Stimulated activated CD4-positive, alpha-beta T cell treated with anti-CD3 and anti-CD28 coated beads, Interleukin-12 subunit alpha, Interleukin-12 subunit beta, amount 100 ng/mL, for 4 hours (primary cell): Measurements from ENCODE around the gene DYNC1LI1.
"Not testable (repeated sequence)": the region's sequence is repeated elsewhere in the genome, so short reads cannot be mapped to it uniquely, and the experiment has no call there.

Source experiments
- DNase-seq: peaks from one replicate; pipeline ENCODE4 v3.0.0-alpha.2; 2020

DYNC1LI1 gene

DNA sequence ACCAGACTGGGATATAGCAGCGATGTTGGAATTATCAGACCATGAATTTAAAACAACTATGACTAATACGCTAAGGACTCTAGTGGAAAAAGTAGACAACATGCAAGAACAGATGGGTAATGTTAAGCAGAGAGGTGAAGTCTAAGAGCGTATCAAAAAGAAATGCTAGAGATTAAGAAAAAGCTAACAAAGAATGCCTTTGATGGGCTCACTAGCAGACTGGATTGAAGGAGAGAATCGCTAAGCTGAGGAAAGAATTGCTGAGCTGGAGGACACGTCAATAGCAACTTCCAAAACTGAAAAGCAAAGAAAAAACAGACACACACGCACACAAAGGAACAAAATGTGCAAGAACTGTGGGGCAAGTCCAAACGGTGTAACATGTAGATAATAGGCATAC is 48.0 kb downstream of the DYNC1LI1 start:
- no peak for DNase-seq

DNA sequence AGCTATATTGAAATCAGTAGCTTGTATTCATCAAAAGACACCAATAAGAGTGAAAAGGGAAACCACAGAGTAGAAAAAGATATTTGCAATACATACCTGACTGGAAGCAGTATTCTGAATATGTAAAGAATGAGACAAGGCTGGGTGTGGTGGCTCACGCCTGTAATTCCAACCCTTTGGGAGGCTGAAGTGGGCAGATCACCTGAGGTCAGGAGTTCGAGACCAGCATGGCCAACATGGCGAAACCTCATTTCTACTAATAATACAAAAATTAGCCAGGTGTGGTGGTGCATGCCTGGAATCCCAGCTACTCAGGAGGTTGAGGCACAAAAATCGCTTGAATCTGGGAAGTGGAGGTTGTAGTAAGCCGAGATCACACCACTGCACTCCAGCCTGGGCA is 51.7 kb downstream of the DYNC1LI1 start:
- not testable (repeated sequence) for DNase-seq

DNA sequence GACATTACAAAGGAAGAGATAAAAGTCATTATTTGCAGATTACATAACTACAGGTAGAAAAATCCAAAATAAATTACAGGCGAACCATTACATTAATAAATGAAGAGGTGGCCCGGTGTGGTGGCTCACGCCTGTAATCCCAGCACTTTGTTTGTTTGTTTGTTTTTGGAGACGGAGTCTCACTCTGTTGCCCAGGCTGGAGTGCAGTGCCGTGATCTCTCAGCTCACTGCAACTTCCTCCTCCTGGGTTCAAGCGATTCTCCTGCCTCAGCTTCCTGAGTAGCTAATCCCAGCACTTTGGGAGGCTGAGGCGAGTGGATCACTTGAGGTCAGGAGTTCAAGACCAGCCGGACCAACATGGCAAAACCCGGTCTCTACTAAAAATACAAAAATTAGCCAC is 53.9 kb downstream of the DYNC1LI1 start:
- DNase-seq = not testable (repeated sequence)

DNA sequence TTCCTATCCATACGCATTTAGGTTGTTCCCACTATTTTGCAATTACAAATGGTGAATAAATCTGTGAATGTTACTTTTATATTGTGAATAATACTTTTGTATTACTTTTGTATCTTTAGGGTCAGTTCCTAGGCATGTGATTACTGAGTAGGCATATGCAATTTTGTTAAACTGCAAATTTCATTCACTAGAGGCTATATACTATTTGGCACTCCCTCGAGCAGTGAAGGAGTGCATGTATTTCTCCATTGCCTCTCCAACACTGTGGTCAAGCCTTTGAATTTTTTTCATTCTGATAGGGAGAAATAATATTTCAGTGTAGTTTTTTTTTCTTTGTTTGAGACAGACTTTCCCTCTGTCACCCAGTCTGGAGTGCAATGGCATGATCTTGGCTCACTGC is 59.7 kb downstream of the DYNC1LI1 start:
- DNase-seq = no peak

DNA sequence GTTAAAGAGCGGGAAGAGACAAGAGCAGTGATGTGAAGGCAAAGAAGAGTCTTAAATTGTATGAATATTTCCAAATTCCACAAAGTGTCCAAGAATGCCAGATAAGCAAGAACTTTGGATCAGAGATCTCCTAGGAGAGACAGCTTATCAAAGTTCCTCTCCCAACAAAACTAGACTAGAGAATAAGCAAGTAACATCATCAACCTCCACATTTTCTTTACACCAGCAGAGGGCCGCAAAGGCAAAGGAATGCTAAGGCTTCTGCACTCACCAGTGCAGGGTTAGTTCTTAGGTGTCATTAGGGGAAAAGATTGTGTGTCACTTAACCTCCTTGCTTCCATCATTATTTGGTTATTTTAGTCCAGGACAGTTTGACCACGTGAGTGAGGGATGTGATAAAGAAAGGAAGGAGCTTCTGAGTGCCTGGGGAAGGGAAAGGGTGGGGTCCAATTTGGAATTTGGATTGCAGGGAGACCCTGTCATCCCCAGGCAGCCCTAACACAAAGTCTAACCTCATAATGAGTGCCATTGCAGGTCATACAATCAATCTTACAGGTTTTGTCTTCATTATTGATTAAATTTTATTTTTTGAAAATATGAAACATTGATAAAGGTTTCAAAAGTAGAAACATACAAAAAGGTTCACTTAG is 60.5 kb downstream of the DYNC1LI1 start:
- peak; percentile 46 for DNase-seq

DNA sequence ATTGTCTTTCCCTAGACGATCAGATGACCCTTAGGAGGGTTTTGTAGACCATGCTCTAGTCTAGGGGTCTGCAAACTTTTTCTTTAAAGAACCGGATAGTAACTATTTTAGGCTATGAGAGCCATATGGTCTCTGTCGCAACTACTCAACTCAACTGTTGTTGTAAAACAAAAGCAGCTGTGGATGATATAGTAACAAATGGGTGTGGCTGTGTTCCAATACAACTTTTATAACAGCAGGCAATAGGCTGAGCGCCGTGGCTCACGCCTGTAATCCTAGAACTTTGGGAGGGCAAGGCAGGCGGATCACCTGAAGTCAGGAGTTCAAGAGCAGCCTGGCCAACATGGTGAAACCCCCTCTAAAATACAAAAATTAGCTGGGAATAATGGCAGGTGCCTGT is 61.9 kb downstream of the DYNC1LI1 start:
- DNase-seq = no peak

DNA sequence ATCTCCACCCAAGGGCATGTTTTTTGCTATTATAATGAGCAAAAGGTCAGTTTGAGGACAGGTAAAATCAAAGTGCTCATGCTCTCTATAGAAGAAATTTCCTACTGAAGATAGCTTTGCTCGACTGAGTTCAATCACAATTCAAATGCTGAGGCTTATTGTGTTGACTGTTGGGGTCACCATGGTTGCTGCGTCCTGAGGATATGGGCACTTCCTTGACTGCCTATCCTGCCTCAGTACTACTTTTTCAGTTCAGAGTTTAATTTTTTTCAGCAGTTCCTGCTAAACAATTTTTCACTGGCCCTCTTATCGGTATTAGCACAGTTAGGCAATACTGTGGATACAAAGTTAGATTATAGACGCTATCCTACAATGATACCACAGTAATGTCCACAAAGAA is 64.2 kb downstream of the DYNC1LI1 start:
- no peak for DNase-seq

DNA sequence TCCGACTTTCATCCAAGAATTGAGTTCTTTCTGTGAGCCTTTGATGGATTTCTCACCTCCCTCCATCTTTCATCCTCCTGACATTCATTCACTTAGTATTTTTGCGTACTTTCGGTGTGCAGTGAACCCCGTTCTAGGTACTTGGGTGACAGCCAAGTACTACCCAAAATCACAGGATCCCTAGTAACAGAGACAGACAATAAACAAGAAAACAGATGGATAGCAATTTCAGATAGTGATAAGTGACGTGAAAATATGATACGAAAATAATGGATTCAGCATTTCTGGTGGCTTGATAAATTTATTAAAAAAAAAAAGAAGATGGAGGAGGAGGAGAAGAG is 67.7 kb downstream of the DYNC1LI1 start:
- DNase-seq = no peak

DNA sequence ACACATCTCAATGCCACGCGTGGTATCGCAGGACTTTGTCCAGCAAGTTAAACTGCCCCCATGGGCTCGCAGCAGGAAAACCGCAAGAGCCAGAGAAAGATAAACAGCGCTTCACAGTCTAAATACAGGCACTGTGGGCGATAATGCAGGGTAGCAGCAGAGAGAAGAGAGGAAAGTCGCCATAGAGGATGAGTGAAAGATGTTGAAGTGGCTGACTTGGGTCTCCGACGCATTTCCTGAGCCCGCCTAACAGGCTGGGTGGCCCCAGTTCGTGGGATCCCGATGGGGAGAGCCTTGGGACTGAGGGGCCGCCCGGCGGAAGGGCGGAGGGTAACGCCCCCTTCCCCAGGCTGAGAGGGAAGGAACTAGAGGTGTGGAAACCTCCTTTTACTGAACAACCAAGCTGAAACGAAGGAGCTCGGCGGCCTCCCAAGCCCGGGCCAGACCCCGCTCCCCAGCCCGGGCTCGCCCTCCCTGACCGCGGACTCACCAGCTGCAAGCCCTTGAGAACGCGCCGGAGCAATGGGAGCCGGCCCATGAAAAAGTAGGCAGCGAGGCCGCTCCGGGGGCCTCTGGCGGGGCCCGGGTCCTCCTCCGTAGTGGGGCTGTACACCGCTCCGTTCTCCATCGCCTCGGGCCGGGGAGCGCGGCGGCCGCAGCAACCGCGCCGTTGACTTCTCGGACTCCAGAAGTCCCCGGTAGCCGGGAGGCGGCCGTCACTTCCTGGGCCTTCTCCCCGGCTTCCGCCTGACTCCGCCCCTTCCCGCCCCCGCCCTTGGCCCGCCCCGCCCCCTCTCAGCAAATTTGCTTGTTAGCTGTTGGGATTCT is 68.3 kb downstream of the DYNC1LI1 start, which contains the start of gene CMTM6:
Gene CMTM6, minus strand, starts transcription at position 735 of the 828 bp plus-strand sequence. Its CDS starts 107 bp downstream, at position 628.
- peak; percentile 72 for DNase-seq

DNA sequence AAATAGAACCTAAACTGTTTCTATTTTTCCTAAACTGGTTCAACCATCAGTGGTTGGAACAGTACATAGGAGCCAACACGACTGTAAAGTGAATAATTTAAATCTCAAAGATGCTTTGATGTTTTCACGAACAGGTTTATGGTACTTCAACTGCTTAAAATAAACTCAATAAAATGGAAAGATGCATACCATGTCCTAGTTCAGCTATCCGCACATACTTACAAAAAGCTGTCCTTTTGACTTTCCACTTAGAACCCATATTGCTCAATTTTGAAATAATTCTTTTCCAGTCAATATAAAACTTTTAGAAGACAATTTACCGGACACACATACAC is 68.9 kb downstream of the DYNC1LI1 start:
- no peak for DNase-seq

DNA sequence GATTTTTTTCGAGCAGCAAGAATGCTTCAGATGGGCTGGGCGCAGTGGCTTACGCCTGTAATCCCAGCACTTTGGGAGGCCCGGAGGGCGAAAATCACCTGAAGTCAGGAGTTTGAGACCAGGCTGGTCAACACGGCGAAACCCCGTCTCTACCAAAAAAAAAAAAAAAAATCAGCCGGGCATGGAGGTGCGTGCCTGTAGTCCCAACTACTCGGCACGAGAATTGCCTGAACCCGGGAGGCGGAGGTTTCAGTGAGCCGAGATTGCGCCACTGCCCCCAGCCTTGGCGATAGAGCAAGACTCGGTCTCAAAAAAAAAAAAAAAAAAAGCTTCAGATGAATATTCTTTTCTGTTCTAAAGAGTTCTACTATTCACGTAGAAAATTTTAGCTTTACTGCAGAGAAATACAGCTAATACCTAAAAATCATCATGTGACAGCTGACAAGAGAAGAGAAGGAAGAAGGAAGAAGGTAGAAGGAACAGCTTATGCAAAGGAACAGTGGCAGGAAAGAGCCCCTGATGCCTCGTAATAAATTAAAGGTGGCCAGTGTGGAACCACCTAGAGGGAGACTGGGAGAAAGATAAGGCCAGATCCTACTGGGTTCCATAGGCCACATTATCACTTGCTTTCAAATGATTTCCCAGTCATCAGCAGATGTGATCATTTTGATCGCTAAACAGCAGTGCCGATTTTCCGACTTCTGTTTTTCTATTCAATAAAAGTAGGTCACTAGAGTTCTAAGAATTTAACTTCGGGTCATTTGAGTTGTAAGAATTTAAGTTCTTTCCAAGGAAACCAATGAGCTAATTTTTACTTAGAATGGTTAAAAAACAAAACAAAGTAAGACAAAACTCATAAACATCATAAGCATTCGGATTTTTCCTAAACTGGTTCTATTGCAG is 69.5 kb downstream of the DYNC1LI1 start:
- no peak for DNase-seq

DNA sequence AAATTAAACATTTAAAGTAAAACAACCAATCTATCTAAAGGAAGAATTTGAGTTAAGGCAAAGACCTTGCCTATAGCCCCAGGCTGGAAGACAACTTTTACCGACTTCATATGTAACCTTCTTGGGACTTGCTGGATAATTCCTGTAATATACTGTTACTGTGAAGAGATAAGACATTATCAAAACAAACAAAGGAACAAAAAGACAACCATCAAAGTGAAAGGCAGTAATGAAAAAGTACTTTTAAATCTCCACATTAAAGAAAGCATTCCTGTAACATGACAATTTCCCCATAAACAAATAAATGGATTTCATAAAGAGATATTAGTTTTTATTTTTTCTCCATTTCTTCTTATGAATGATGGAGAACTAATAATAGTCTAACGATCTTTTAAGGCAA is 70.4 kb downstream of the DYNC1LI1 start:
- DNase-seq = no peak

DNA sequence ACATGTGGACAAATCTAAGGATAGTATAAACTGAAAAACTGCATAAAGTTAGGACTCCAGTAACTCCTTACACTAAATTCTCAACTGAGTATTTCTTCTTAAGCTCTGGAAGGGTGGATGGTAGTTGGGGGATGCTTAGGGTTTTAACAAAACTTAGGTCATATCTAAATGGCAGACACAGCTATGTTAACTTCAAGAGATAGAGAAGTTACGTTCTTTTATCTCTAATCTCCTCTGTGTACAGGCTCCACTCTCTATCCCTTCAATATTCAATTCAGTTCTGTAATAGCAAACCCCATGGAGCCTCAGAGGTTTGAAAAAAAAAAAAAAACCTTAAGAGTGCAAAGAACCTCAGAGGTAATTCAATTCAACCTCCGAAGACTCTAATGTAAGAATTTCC is 71.1 kb downstream of the DYNC1LI1 start:
- DNase-seq = no peak

DNA sequence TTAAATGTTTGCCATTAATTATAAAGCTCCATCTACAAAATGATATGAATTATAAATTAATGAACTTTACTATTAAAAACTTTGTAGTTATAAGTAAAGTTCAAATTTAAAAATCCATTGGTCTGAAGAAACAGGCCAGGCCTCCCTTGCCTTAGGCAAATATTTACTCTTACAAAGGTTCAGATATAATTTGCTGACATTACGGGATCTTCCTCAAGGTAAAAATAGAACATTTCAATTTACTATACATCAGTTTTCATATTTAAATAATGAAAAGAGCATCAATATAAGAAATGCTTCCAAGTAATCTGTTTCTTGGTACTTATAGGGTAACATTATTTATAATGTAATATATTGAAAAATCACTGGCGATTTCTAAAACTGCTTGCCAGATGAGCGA is 71.7 kb downstream of the DYNC1LI1 start:
- DNase-seq = no peak

DNA sequence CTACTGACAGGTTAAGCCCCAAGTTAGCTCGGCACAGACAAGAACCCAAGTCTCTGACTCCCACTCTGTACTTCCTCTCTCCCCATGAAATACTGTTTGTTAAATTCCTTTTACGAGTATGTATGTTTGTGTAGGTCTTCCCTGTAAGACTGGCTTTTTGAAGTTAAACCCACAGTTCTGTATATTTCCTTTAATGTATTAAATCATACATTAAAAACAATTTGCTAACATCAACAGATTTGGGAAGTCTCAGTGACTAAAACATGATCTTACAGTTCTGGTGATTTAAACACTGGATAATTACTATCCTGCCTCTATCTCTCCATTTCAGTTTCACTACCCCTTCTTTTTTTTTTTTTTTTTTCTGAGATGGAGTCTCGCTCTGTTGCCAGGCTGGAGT is 72.4 kb downstream of the DYNC1LI1 start:
- DNase-seq = no peak

DNA sequence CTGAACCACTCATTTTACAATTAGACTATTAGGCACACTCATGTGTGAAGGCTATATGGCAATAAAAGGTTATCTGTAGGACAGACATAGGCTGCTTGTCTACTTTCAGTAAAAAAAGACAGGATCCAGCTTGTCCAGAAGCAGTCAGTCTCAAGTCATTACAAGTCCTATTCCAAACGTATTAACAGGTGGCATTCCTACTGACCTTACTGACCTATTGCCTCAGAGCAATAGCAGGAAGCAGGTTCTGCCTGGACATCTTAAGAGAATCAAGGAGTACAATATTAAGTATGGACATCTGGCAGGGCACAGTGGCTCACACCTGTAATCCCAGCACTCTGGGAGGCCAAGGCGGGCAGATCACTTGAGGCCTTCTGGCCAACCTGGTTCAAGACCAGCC is 75.0 kb downstream of the DYNC1LI1 start:
- DNase-seq = no peak

DNA sequence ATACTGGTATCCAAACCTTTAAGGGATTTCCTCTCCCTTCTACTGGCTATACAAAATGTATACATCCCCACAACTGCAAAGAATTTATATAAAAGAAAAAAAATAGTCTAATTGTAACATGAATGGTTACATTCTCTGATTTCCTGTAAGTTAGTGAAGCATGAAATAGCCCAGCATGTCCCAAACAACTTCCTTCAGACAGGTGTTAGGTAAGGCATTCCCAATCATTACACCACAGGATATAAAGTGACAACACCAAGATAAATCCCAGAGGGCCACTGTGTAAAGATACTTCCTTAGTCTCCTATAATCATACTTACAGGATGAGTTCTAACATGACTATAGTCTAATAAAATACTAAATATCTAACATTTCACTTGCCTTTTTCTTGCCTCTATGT is 75.6 kb downstream of the DYNC1LI1 start:
- no peak for DNase-seq

DNA sequence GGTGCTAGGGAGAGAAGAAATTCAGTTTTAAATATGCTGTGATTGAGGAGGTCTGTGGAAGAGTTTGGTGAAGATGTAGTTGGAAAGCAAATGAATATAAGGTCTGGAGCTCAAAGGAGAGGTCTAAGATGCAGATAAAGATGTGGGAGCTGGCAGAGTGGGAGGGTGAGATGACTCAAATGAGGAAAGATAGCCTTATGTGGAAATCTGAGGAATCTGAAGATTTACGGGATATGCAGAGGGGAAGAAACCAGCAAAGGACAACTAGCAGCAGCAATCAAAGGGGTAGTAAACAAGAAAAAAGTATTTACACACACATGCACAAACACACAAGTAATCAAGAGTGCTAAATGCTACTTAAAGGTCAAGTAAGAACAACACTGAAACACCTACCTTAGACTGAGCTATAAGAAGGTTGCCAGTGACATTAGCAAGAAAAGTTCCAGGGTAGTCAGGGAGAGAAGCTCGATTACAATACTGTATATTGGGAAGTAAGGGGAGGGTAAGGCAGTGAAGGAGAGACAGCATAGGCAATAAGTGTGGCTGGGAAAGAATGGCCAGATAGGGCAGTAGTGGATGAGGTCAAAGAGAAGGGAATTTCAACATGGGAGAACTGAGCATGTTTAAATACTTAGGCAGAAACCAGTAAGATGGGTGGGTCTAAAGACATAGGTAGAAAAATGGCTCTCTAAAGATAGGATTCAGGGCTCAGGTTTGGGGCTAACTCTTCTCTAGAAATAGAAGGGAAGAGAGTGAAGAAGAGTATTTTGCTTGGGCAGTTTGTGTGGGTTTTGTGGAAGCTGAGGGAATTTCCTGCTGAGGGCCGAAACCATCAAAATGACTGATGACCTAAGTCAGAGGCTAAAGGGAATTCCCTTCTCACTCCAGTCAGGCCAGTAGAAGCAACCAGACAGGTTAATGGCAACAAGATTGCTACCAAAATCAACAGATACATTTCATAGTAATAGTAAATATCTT is 76.9 kb downstream of the DYNC1LI1 start:
- DNase-seq = no peak

DNA sequence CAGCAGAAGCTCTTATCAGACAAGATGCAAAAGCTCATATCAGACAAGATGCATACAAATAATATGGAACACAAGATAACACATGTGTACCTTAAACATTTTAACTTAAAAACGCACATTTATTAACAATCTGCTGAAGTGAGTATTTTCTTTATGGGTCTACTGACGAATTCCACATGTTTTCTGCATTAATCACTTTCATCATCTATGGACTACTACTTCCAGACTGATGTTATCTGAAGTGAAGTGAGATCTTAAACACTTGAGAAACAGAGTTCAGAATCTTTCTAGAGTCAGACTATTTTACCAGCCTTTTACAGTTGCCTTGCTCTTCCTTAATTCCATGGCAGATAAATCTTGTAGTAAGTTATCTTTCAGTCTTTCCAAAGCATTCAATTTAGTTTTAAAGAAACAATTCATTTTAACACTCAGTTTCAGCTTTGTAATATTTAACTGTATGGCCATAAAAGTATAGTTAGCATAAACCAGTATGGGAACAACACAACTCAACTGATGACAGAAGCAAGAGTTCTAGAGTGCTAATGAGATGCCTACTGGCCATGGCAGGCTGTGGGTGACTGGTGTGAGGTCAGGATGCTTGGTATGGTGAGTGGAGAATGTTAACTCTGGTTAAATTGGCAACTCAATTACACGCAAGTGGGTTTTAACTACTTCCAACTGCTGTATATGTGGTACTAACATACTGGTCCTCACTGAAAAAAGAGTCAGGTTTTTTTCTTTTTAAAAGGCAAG is 77.8 kb downstream of the DYNC1LI1 start:
- DNase-seq = no peak

DNA sequence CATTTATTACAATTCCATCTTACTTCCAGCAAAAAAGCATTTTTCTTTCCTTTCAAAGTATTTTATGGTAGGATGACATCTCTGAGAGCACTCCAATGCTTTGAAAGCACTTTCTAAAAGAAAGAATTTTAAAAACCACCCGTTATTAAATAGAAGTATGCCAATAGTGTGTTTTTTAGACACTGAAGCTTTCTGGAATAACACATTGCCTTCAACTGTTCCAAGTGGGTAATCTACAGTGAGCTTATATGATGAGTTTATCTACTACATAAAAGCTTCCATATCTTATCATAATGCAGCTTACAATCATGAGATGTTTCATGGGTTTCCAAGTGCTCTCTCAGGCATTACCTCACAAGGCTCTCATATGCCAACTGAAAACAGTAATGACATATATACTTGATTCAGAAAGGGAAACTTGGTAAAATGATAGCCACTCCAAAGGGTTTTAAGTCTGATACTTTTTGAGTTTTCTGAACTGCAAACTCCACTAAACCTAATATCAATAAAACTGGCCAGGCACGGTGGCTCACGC is 82.1 kb downstream of the DYNC1LI1 start:
- no peak for DNase-seq

DNA sequence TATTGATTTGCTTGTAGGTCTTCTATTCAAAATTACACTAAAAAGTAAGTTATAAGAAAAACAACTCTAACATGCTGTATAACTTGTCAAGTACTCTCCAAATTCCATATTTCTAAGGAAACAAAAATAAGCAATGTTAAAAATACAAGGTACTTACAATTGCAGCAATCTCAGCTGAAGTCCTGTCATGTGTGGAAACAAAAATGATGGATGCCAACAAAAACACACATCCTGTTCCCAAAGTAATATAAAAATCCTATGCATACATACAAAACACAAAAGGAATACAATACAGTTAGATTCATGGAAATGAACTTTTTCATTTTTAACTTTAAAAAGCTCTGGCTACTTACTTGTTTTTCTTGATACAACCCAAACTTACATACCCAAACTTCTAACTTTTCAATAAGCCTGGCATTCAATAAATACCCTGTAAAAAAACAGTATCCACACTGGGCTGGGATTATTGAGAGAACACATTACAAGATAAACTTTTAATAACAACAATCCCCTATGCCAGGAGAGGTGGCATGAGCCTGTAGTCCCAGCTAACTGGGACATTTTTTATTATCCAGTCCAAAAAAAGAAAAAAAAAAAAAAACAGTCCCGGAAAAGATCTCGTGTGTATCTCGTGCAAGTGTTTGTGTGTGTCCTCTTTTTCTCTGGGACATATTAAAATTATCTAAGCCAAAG is 82.7 kb downstream of the DYNC1LI1 start:
- no peak for DNase-seq
